Nephron progenitor cell (in vitro differentiated cells): Measurements from ENCODE around the gene HLA-DMB.

Experiments used
- DNase-seq: peaks from one replicate; pipeline ENCODE4 v3.0.0; 2021
- H3K27ac Mint-ChIP-seq: 2 replicates; pipeline ENCODE4 v1.8.0; 2021; ENCODE audit warnings: mild to moderate bottlenecking, moderate library complexity, mixed read lengths
- H3K27me3 Mint-ChIP-seq: 2 replicates; pipeline ENCODE4 v1.8.0; 2021; ENCODE audit warnings: mild to moderate bottlenecking, low read depth, mixed read lengths; ENCODE audit not compliant: poor library complexity
- H3K36me3 Mint-ChIP-seq: 2 replicates; pipeline ENCODE4 v1.8.0; 2021; ENCODE audit warnings: low read depth, mixed read lengths
- H3K4me1 Mint-ChIP-seq: 2 replicates; pipeline ENCODE4 v1.8.0; 2021; ENCODE audit warnings: mixed read lengths
- H3K4me3 Mint-ChIP-seq: 2 replicates; pipeline ENCODE4 v1.8.0; 2021; ENCODE audit warnings: mild to moderate bottlenecking, moderate library complexity, mixed read lengths
- H3K9me3 Mint-ChIP-seq: 2 replicates; pipeline ENCODE4 v1.8.0; 2021; ENCODE audit warnings: mild to moderate bottlenecking, moderate library complexity, mixed read lengths
- TF ChIP-seq, protein P1 (sequence below): fragments of 200-600 bp; sonication (generic); IDR thresholded peaks from 2 replicates; pipeline ENCODE4 v1.5.0; 2021; ENCODE audit warnings: antibody characterized with exemption

Gene HLA-DMB

DNA sequence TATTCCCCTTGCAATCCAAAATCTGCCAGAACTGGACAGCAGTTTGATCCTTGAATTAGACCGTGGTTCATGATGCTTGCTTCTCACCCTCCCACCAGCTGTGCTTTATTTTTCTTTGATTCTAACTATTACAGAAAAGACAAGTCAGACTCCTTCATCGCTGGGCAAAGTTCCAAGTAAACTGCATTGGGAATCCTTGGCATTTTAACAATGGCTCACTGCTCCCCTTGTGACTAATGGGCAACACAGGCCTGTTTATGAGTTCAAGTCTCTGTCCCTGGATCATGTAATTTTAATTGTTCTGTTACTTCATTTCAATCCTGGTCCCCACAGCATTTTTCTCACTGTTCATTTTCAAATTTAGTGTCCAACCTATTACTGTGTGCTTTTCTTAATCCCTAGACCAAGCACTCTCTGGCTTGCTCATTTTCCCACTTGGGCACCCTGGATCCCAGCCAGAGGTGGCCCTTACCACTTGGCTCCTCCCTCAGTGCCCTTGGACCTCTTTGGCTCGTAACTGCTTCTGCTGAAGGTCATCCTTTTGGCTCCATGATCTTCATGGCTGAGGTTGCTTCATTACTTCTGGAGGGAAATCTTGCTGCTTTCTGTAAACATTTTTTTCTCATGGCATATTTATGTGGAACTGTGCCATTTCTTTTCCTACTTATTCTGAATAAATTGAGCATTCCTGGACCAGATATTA lies 54.0 kb downstream of the HLA-DMB start:
- H3K4me1 Mint-ChIP-seq = peaks cover 14% of the 10 kb centered on the region
- DNase-seq = no peak
- H3K4me3 Mint-ChIP-seq = no peak overlapping the region
- no peaks in the 10 kb centered on the region for H3K36me3 Mint-ChIP-seq
- no peaks in the 10 kb centered on the region for H3K9me3 Mint-ChIP-seq
- peaks cover 32% of the 10 kb centered on the region for H3K27me3 Mint-ChIP-seq
- no peak overlapping the region for H3K27ac Mint-ChIP-seq
- TF ChIP-seq, protein P1, sequence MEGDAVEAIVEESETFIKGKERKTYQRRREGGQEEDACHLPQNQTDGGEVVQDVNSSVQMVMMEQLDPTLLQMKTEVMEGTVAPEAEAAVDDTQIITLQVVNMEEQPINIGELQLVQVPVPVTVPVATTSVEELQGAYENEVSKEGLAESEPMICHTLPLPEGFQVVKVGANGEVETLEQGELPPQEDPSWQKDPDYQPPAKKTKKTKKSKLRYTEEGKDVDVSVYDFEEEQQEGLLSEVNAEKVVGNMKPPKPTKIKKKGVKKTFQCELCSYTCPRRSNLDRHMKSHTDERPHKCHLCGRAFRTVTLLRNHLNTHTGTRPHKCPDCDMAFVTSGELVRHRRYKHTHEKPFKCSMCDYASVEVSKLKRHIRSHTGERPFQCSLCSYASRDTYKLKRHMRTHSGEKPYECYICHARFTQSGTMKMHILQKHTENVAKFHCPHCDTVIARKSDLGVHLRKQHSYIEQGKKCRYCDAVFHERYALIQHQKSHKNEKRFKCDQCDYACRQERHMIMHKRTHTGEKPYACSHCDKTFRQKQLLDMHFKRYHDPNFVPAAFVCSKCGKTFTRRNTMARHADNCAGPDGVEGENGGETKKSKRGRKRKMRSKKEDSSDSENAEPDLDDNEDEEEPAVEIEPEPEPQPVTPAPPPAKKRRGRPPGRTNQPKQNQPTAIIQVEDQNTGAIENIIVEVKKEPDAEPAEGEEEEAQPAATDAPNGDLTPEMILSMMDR = no peak

DNA sequence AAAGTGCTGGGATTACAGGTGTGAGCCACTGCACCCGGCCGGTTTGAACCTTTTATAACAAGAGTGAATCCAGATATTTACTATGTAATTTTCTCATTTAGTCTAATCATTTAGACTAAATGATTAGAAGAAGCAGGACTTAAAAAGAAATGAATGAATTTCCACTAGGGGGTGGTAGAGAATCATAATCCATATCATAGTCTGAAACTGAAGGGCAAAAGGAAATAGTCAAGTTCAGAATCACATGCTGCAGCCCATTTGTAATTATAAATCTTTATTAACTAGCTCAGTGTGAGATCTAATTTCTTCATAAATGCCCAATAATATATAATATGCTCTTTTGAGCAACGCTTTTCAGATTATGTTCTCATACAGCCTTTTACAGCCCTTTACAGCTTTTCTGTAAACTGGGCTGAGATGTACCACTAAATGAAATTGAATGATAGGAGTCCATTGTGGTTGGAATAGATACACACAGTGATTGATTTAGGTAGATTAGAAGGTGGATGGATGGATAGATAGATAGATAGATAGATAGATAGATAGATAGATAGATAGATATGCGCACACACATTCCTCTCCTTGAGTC lies 55.0 kb downstream of the HLA-DMB start:
- TF ChIP-seq, protein P1 = peak; percentile 54
- Mint-ChIP-seq H3K27ac (no peak overlapping the region), H3K4me3 (no peak overlapping the region), H3K4me1 (peaks cover 14% of the 10 kb centered on the region), H3K36me3 (no peaks in the 10 kb centered on the region), H3K27me3 (peaks cover 32% of the 10 kb centered on the region), H3K9me3 (no peaks in the 10 kb centered on the region)
- no peak for DNase-seq
